ENCODE measurements around the gene SP9.

Gene SP9

DNA sequence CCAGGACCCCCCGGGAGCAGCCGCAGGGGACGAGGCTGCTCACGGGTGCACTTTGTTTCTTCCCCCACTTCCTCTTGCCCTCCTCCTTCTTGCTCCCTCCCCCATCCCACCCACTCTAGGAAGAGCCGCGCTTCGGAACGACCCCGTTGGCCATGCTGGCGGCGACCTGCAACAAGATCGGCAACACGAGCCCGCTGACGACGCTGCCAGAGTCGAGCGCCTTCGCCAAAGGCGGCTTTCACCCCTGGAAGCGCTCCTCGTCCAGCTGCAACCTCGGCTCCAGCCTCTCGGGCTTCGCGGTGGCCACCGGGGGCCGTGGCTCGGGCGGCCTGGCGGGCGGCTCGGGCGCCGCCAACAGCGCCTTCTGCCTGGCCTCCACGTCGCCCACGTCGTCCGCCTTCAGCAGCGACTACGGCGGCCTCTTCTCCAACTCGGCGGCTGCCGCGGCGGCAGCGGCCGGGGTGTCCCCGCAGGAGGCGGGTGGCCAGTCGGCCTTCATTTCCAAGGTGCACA, 1.3 kb downstream of the SP9 start:
- no peaks in the 10 kb centered on the region for H3K9me2 ChIP-seq (replicated peaks; ENCODE audit: low read depth, low read length)

GRCh38 chr2:174336501-174337336, 2.0 kb downstream of the SP9 start:
- Histone ChIP-seq H3K36me3 (ENCODE audit: insufficient read depth, low read length) (no peaks in the 10 kb centered on the region), H3K9me3 (ENCODE audit: insufficient read depth, low read depth, low read length) (no peaks in the 10 kb centered on the region), H4K20me1 (ENCODE audit: insufficient read depth, low read length, poor library complexity, severe bottlenecking) (no peaks in the 10 kb centered on the region), H3K4me3 (ENCODE audit: low read length, poor library complexity, severe bottlenecking) (no peak overlapping the region), H3K79me2 (ENCODE audit: insufficient read depth, low read length) (no peaks in the 10 kb centered on the region), H3K27me3 (ENCODE audit: insufficient read depth, low read length, poor library complexity, severe bottlenecking) (no peaks in the 10 kb centered on the region), H2AFZ (ENCODE audit: low read length) (no peak overlapping the region), H3K4me1 (ENCODE audit: insufficient read depth, low read length, poor library complexity, severe bottlenecking) (no peaks in the 10 kb centered on the region), H3K9me2 (replicated peaks; ENCODE audit: low read depth, low read length) (no peaks in the 10 kb centered on the region), H3K9ac (ENCODE audit: low read depth, low read length, poor library complexity, severe bottlenecking) (no peak overlapping the region), H3K4me2 (ENCODE audit: low read depth, low read length, poor library complexity, severe bottlenecking) (no peak overlapping the region), H3F3A (ENCODE audit: low read depth) (no peaks in the 10 kb centered on the region)
- TF ChIP-seq CTCF (conservative IDR thresholded peaks at IDR 0.05; ENCODE audit: low read length) (no peak), EZH2phosphoT487 (IDR thresholded peaks at IDR 0.05; ENCODE audit: borderline replicate concordance) (no peak)

More for the DNA sequence above, 1.3 kb downstream of the SP9 start:
- Histone ChIP-seq H3K27me3 (ENCODE audit: insufficient read depth, low read length, poor library complexity, severe bottlenecking) (no peaks in the 10 kb centered on the region), H2AFZ (ENCODE audit: low read length) (no peak overlapping the region), H3K79me2 (ENCODE audit: insufficient read depth, low read length) (no peaks in the 10 kb centered on the region), H3F3A (ENCODE audit: low read depth) (no peaks in the 10 kb centered on the region), H3K9ac (ENCODE audit: low read depth, low read length, poor library complexity, severe bottlenecking) (no peak overlapping the region), H4K20me1 (ENCODE audit: insufficient read depth, low read length, poor library complexity, severe bottlenecking) (no peaks in the 10 kb centered on the region), H3K9me3 (ENCODE audit: insufficient read depth, low read depth, low read length) (no peaks in the 10 kb centered on the region), H3K4me1 (ENCODE audit: insufficient read depth, low read length, poor library complexity, severe bottlenecking) (no peaks in the 10 kb centered on the region), H3K36me3 (ENCODE audit: insufficient read depth, low read length) (no peaks in the 10 kb centered on the region), H3K4me2 (ENCODE audit: low read depth, low read length, poor library complexity, severe bottlenecking) (no peak overlapping the region), H3K4me3 (ENCODE audit: low read length, poor library complexity, severe bottlenecking) (no peak overlapping the region)
- TF ChIP-seq EZH2phosphoT487 (IDR thresholded peaks at IDR 0.05; ENCODE audit: borderline replicate concordance): no peak
- no peak for TF ChIP-seq CTCF (conservative IDR thresholded peaks at IDR 0.05; ENCODE audit: low read length)

DNA sequence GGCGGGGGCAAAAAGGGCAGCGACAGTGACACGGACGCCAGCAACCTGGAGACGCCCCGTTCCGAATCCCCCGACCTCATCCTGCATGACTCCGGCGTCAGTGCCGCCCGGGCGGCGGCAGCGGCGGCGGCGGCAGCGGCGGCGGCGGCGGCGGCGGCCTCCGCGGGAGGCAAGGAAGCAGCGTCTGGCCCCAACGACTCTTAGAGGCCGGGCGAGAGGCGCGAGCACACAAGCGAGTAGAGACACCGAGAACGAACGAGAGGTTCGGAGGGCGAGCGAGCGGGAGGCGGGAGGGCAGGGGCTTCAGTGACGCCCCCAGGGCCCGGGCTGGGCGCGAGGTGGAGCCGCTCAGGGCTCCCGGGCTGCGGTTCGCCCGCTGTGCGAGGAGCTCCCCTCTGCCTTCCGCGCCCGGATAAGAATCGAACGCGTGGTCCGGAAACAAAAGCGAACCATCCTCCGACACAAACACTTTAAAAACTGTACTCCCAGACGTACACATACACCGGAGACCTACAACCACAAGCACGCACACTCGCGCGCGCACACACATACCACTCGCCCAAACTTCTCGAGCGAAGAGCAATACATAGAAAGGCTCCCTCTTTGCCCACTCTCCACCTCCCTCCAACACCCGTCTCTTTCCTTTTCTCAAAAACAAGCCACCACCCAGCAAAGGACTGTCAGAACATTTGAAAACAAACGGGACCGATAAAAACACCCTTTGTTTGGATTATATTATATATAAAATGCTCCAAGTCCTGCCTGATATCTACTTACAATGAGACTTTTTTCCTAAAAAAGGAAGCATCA, 2.8 kb downstream of the SP9 start:
- no peaks in the 10 kb centered on the region for H3K9me3 ChIP-seq (ENCODE audit: insufficient read depth, low read depth, low read length)
- no peaks in the 10 kb centered on the region for H3K9me2 ChIP-seq (replicated peaks; ENCODE audit: low read depth, low read length)
- no peaks in the 10 kb centered on the region for H3K36me3 ChIP-seq (ENCODE audit: insufficient read depth, low read length)
- no peak overlapping the region for H3K4me2 ChIP-seq (ENCODE audit: low read depth, low read length, poor library complexity, severe bottlenecking)
- no peaks in the 10 kb centered on the region for H3F3A ChIP-seq (ENCODE audit: low read depth)
- TF ChIP-seq EZH2phosphoT487 (IDR thresholded peaks at IDR 0.05; ENCODE audit: borderline replicate concordance) (no peak), CTCF (conservative IDR thresholded peaks at IDR 0.05; ENCODE audit: low read length) (no peak)
- no peaks in the 10 kb centered on the region for H3K4me1 ChIP-seq (ENCODE audit: insufficient read depth, low read length, poor library complexity, severe bottlenecking)
- H2AFZ ChIP-seq (ENCODE audit: low read length): no peak overlapping the region
- H4K20me1 ChIP-seq (ENCODE audit: insufficient read depth, low read length, poor library complexity, severe bottlenecking): no peaks in the 10 kb centered on the region
- H3K79me2 ChIP-seq (ENCODE audit: insufficient read depth, low read length): no peaks in the 10 kb centered on the region
- no peaks in the 10 kb centered on the region for H3K27me3 ChIP-seq (ENCODE audit: insufficient read depth, low read length, poor library complexity, severe bottlenecking)
- no peak overlapping the region for H3K9ac ChIP-seq (ENCODE audit: low read depth, low read length, poor library complexity, severe bottlenecking)
- H3K4me3 ChIP-seq (ENCODE audit: low read length, poor library complexity, severe bottlenecking): no peak overlapping the region

Data from Loucy (cell line).